ENCODE measurements around the gene BMP7.

The BMP7 gene

DNA sequence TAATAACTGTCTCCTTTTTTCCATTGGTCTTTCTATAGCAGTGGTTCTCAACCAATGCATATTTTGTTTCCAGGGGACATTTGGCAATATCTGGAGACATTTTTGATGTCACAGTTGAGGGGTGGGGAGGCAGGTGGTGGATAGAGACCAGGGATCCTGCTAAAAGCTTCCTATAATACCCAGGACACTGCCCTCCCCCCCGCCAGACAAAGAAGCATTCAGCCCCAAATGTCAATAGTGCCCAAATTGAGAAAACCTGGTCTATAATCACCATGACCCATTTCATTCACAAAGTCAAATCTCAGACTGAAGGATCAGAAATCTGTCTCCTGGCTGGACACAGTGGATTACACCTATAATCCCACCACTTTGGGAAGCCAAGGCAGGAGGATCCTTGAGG lies 128.8 kb downstream of the BMP7 start:
- Histone ChIP-seq H3K4me1 (no peaks in the 10 kb centered on the region), H3K27me3 (peaks cover 0 to 4% of the 10 kb centered on the region in 2 donors), H3K27ac (no peak overlapping the region), H3K9me3 (no peaks in the 10 kb centered on the region), H3K4me3 (no peak overlapping the region), H3K36me3 (no peaks in the 10 kb centered on the region)
- intact Hi-C loops (cut with DNase I; ENCODE audit: low total_unique reads), result no loop called here
- no peak for TF ChIP-seq CTCF (IDR thresholded peaks at IDR 0.05)
- DNase-seq, result no peak

GRCh38 chr20:57136734-57137133 lies 129.7 kb downstream of the BMP7 start:
- TF ChIP-seq CTCF (IDR thresholded peaks at IDR 0.05), result no peak

GRCh38 chr20:57135875-57136274 lies 130.6 kb downstream of the BMP7 start:
- intact Hi-C loops (cut with DNase I; ENCODE audit: low total_unique reads), result no loop called here
- H3K9me3 ChIP-seq, result no peaks in the 10 kb centered on the region
- peaks cover 0 to 4% of the 10 kb centered on the region in 2 donors for H3K27me3 ChIP-seq
- no peaks in the 10 kb centered on the region for H3K4me1 ChIP-seq
- DNase-seq, result peak in 1 of 2 donors; percentile 25
- no peak overlapping the region for H3K4me3 ChIP-seq
- no peak for TF ChIP-seq CTCF (IDR thresholded peaks at IDR 0.05)
- H3K36me3 ChIP-seq, result no peaks in the 10 kb centered on the region
- no peak overlapping the region for H3K27ac ChIP-seq

More at GRCh38 chr20:57136734-57137133, 129.7 kb downstream of the BMP7 start:
- Histone ChIP-seq H3K36me3 (no peaks in the 10 kb centered on the region), H3K9me3 (no peaks in the 10 kb centered on the region), H3K4me1 (no peaks in the 10 kb centered on the region), H3K27ac (no peak overlapping the region), H3K4me3 (no peak overlapping the region), H3K27me3 (peaks cover 0 to 4% of the 10 kb centered on the region in 2 donors)
- intact Hi-C loops (cut with DNase I; ENCODE audit: low total_unique reads), result no loop called here
- DNase-seq, result no peak

- DNase-seq, result peak in 1 of 2 donors; percentile 16
- no peaks in the 10 kb centered on the region for H3K36me3 ChIP-seq
- no peak overlapping the region for H3K4me3 ChIP-seq
- intact Hi-C loops (cut with DNase I; ENCODE audit: low total_unique reads), result no loop called here
- TF ChIP-seq CTCF (IDR thresholded peaks at IDR 0.05), result no peak
- H3K27me3 ChIP-seq, result peaks cover 0 to 7% of the 10 kb centered on the region in 2 donors
- no peak overlapping the region for H3K27ac ChIP-seq
- H3K9me3 ChIP-seq, result no peaks in the 10 kb centered on the region
- no peaks in the 10 kb centered on the region for H3K4me1 ChIP-seq
Measured at GRCh38 chr20:57134804-57135203, 131.6 kb downstream of the BMP7 start.

GRCh38 chr20:57133926-57134650 lies 132.4 kb downstream of the BMP7 start:
- Histone ChIP-seq H3K4me3 (no peak overlapping the region), H3K4me1 (no peaks in the 10 kb centered on the region), H3K9me3 (no peaks in the 10 kb centered on the region), H3K27me3 (peaks cover 0 to 7% of the 10 kb centered on the region in 2 donors), H3K36me3 (no peaks in the 10 kb centered on the region), H3K27ac (no peak overlapping the region)
- no peak for TF ChIP-seq CTCF (IDR thresholded peaks at IDR 0.05)
- intact Hi-C loops (cut with DNase I; ENCODE audit: low total_unique reads), result no loop called here
- DNase-seq, result peak in 1 of 2 donors; percentile 12

All from tibial artery (tissue), 4 donors.